ENCODE results near the gene PRPF19. TPM values are rescaled to one million over a fixed set of nuclear protein-coding genes. Genes with fewer than 3 reads are reported as not detected.

Gene PRPF19
- total and polyA plus RNA-seq, 9 of the 15 experiments (the other 6 are each of a cell fraction or from before 2014, with no cell fraction given), result 9.4 to 212 (median 73.2) TPM

- TF ChIP-seq LARP7 (IDR thresholded peaks at IDR 0.05) (no peak), ZNF12 (CRISPR knock-in tag; IDR thresholded peaks at IDR 0.05) (peak; percentile 61), TARDBP (IDR thresholded peaks at IDR 0.05) (no peak), XRCC4 (IDR thresholded peaks at IDR 0.05; ENCODE audit: extremely low read depth, insufficient read depth, insufficient read length) (no peak), RBM39 (optimal IDR thresholded peaks at IDR 0.05; ENCODE audit: low read depth, low read length) (no peak), CEBPB (tag; IDR thresholded peaks at IDR 0.05) (no peak), MED1 (CRISPR knock-in tag; IDR thresholded peaks at IDR 0.05; ENCODE audit: borderline replicate concordance) (no peak), ZBTB1 (CRISPR knock-in tag; IDR thresholded peaks at IDR 0.05; ENCODE audit: borderline replicate concordance, low read depth) (no peak), ZNF717 (CRISPR knock-in tag; IDR thresholded peaks at IDR 0.05) (no peak), DIDO1 (tag; IDR thresholded peaks at IDR 0.05; ENCODE audit: low read depth) (peak; percentile 90), ZBTB7A (IDR thresholded peaks at IDR 0.05; ENCODE audit: borderline replicate concordance, control insufficient read depth, low read depth, low read length) (peak; percentile 58), SMARCC2 (IDR thresholded peaks at IDR 0.05; ENCODE audit: low read depth) (no peak), MYC (IDR thresholded peaks at IDR 0.05; ENCODE audit: low read depth, low read length) (peak; percentile 79; the same call in 1 of the 2 replicates), MYC (CRISPR knock-in tag; IDR thresholded peaks at IDR 0.05; ENCODE audit: borderline replicate concordance, low read depth) (0 out of 2 replicates have a peak, but pooled peaks have one; percentile 23), ZNF644 (tag; IDR thresholded peaks at IDR 0.05; ENCODE audit: low read depth) (peak; percentile 83), ZNF41 (CRISPR knock-in tag; conservative IDR thresholded peaks at IDR 0.05) (no peak), BHLHE40 (IDR thresholded peaks at IDR 0.05; ENCODE audit: low read length) (peak; percentile 88), ZFP30 (CRISPR knock-in tag; IDR thresholded peaks at IDR 0.05; ENCODE audit: borderline replicate concordance) (no peak), KAT8 (IDR thresholded peaks at IDR 0.05; ENCODE audit: low read depth) (no peak), ATF2 (CRISPR knock-in tag; IDR thresholded peaks at IDR 0.05) (no peak)
- TF ChIP-seq, protein P1, sequence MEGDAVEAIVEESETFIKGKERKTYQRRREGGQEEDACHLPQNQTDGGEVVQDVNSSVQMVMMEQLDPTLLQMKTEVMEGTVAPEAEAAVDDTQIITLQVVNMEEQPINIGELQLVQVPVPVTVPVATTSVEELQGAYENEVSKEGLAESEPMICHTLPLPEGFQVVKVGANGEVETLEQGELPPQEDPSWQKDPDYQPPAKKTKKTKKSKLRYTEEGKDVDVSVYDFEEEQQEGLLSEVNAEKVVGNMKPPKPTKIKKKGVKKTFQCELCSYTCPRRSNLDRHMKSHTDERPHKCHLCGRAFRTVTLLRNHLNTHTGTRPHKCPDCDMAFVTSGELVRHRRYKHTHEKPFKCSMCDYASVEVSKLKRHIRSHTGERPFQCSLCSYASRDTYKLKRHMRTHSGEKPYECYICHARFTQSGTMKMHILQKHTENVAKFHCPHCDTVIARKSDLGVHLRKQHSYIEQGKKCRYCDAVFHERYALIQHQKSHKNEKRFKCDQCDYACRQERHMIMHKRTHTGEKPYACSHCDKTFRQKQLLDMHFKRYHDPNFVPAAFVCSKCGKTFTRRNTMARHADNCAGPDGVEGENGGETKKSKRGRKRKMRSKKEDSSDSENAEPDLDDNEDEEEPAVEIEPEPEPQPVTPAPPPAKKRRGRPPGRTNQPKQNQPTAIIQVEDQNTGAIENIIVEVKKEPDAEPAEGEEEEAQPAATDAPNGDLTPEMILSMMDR (IDR thresholded peaks at IDR 0.05 in 2 of 3, conservative IDR thresholded peaks at IDR 0.05 in 1 of 3; ENCODE audit: insufficient read depth in 2 of 3, low read depth in 1 of 3, low read length in 3 of 3), result no peak
- TF ChIP-seq, protein P2, sequence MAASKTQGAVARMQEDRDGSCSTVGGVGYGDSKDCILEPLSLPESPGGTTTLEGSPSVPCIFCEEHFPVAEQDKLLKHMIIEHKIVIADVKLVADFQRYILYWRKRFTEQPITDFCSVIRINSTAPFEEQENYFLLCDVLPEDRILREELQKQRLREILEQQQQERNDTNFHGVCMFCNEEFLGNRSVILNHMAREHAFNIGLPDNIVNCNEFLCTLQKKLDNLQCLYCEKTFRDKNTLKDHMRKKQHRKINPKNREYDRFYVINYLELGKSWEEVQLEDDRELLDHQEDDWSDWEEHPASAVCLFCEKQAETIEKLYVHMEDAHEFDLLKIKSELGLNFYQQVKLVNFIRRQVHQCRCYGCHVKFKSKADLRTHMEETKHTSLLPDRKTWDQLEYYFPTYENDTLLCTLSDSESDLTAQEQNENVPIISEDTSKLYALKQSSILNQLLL (CRISPR knock-in tag; IDR thresholded peaks at IDR 0.05; ENCODE audit: borderline replicate concordance), result no peak
These were observed 7.6 kb upstream of the PRPF19 start, which contains the start of gene TMEM109 (continued) for GRCh38 chr11:60913793-60914632.
